ENCODE results near the gene OXA1L.
"Not testable (repeated sequence)": the region's sequence is repeated elsewhere in the genome, so short reads cannot be mapped to it uniquely, and the experiment has no call there.

OXA1L gene

DNA sequence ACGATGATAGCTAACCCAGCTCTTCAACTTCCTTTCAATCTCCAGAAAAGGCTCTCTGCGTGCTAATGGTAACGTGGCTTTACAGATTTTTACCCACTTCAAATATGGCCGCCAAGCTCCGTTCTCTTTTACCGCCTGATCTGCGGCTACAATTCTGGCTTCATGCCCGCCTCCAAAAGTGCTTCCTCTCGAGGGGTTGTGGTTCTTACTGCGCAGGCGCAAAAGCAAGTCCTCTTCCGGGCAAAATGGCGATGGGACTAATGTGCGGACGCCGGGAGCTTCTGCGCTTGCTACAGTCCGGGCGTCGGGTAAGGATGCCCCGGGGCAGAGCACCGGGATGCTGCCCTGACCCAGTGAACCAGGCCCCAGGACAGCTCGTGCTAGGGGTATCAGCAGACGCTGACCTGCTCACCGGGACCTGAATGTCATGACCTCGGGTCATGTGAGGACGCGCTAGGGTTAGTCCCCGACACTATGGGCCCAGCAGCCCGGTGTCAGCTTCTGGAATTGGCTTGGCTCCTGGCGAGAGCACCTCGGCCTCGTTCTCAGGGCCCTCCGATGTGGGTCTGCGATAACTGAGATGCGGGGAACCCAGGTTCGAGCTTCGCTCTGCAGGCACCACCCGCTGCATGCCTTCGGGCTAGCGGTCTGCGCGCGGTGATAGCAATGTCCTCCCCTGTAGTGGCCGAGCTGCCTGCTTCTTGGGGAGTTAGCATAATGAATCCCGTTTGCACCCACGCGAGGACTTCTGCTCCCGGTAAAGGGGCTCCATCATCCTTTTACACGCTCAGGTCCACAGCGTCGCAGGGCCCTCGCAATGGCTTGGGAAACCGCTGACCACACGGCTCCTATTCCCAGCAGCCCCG is at the start of gene OXA1L:
Gene OXA1L (plus strand): TSS at position 232 of the 866 bp plus-strand sequence. CDS start 14 bp downstream, at position 246.
- peak; percentile 93 to 95 for DNase-seq

DNA sequence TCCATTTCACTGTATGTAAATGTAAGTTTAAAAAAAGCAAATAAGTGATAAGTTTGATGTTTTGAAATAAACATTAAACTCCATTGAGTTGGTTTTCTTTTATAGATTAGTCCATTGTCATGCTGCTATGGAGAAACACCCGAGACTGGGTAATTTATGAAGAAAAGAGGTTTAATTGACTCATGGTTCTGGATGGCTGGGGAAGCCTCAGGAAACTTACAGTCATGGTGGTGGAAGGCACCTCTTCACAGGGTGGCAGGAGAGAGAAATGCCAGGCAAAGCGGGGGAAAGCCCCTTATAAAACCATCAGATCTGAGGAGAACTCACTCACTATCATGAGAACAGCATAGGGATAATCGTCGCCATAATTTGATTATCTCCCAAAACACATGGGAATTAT is 48.4 kb upstream of the OXA1L start:
- no peak for DNase-seq

DNA sequence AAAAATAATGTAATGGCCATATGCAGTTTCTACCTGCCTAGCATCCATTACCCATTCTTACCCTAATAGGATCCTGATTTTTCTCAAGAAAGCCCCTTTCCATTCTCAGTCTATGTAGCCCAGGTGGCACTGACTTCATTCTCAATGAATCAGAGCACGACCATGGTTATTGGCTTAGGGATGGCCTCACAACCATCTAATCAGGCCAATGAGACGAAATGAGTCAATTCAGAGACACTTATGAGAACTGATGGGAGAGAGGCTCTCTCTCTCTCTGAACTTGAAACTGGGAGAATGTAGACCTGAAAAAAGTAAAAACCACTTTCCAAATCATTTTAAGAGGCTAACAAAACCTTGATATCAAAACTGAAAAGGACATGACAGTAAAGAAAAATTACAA is 45.3 kb upstream of the OXA1L start:
- DNase-seq, result no peak

DNA sequence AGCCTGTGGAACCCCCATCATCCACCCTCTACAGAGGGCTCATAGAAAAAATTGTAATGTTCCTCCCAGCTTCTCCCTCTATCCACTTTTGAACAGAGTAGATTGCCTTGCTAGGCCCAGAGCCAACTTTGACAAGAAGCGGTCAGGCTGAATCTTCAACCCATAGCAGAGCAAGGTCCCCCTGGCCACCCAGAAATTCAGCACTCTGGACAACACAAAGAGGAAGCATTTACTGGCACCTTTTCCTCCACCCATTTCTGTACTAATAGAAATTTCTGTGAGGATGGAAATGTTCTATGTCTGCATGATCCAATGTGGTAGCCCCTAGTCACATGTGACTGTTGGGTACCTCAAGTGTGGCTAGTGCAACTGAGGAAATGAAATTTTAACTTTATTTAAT is 42.7 kb upstream of the OXA1L start:
- no peak for DNase-seq

DNA sequence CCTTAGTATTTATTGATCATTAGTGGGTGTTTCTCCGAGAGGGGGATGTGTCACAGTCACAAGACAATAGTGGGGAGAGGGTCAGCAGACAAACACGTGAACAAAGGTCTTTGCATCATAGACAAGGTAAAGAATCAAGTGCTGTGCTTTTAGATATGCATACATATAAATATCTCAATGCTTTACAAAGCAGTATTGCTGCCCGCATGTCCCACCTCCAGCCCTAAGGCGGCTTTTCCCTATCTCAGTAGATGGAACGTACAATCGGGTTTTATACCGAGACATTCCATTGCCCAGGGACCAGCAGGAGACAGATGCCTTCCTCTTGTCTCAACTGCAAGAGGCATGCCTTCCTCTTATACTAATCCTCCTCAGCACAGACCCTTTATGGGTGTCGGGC is 41.6 kb upstream of the OXA1L start:
- DNase-seq, result not testable (repeated sequence)

DNA sequence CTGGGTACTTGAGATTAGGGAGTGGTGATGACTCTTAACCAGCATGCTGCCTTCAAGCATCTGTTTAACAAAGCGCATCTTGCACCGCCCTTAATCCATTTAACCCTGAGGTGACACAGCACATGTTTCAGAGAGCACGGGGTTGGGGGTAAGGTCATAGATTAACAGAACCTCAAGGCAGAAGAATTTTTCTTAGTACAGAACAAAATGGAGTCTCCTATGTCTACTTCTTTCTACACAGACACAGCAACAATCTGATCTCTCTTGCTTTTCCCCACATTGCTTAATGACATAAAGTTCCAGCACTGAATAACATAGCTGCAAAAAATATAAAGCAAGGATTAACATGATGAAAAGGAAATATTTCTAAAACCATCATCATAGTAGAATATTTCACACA is 41.1 kb upstream of the OXA1L start:
- not testable (repeated sequence) for DNase-seq

DNA sequence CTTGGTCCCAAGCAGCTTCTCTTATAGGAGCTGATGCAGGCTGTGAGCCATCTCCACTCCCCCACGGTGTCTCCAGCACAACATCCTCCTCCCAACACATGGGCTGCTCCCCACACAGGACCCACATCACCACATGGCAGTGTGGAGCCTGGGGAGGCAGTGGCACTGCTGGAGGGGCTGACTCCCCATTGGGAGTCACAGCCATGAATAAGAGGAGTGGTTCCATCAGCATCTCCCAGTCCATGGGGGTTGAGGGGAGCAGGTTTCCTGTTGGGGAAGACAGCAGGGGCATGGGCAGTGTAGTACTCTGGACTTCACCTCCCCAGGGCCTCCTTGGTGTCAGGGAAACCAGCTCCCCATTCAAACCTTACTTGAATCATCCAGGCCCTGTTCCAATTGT is 40.5 kb upstream of the OXA1L start:
- DNase-seq, result no peak

DNA sequence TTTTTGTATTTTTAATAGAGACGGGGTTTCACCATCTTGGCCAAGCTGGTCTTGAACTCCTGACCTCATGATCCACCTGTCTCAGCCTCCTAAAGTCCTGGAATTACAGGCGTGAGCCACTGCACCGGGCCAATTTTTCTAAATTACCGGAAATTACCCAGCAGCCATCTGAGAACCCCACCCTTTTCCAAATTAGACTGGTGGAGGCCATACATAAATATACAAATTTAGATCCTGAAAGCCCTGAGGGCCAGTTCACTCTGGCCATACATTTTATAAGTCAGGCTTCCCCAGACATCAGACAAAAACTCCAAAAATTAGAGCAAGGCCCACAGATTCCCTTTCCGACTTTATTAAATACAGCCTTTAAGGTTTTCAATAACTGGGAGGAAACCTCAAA is 34.4 kb upstream of the OXA1L start:
- not testable (repeated sequence) for DNase-seq

DNA sequence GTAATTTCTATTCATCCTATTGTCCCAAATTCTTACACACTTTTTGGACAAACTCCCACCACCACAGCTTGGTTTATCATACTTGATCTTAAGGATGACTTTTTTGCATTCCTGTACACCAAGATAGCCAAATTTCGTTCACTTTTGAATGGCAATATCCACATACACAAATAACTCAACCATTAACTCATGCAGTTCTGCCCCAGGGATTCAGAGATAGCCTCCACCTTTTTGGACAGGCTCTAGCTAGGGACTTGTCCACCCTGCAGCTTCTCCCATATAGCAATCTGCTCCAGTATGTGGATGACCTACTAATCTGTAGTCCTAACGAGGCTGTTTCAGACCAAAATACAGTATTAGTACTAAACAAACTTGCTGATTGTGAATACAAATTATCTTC is 32.7 kb upstream of the OXA1L start:
- no peak for DNase-seq

DNA sequence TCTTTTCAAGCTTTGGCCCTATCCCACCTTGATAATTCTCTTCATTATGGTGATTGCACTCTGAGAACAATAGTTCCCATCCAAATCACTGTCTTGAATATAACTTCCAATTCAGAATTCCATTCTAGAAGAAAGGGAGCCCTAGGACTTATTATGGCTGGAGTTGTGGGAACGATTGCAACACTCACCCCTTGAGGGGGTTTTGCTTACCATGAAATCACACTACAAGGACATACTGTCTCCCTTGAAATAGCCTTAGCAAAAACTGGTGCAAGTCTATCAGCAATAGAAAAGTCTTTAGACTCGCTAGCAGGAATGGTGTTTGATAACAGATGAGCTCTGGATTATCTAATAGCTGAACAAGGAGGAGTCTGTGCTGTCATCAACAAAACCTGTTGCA is 31.4 kb upstream of the OXA1L start:
- no peak for DNase-seq

DNA sequence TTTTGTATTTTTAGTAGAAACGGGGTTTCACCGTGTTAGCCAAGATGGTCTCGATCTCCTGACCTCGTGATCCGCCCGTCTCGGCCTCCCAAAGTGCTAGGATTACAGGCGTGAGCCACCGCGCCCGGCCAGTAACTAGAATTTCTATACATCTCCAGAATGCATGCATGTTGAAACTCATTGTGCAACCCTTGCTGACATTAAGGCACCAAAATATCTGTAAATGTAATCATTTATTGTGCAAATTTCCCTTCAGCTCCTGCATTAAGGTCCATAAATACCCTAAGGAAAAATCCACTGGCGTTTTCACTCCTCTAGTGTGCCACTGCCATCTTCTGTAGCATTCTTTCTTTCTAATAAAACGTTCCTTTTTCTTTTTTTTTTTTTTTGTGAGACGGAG is 30.1 kb upstream of the OXA1L start:
- DNase-seq, result not testable (repeated sequence)

DNA sequence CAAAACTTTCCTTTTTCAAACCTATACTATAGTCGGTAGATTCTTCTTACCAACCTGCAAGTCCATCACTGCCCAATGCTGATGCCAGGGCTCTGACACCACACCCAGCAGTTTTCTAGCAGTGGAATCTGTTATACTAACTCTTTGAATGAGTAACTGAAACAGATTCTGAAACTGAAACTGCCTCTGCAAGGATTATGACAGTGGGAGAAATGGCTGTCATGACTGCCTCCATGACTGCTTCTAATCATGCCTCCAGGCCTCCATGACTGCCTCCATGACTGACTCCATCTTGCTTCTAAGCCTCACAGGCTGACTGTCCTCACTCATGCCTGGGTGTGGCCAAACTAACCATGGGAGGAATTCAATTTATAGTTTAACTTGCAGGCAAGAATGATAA is 29.4 kb upstream of the OXA1L start:
- DNase-seq, result peak; percentile 32 to 58

DNA sequence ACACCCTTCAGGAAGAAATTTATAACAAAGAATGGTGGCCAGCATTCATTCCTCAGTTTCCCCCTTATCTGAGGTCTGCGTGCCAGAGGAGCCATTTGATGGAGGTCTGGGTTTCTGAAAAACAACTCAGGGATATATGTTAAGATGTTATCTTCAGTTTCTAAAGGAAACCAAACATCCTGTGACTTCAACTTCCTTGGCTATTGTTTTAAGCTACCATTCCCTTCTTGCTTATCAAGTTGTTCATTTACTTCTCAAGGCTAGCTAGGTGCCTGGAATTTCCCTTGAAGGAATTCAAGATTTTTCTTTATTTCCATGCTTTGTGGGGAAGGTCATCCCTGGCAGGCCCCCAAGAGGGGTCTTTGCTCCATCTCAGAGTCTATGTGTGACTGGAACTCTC is 27.1 kb upstream of the OXA1L start:
- DNase-seq, result no peak

DNA sequence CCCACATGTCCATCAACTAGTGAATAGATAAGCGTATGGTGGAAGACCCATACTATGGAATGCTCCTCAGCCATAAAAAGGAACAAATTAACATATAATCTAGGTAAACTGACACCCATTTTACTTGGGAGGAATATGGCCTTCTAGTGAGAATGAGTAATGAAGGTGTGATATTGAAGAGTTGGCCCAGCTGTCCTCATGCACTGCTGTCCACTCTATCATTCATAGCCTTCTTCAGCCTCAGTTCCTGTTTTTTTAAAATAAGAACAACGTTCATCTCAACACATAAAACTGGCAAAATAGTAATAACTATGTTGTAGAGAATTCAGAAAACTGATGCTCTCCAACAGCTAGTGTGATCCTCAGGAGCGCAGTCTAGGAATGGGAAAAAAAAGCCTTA is 26.5 kb upstream of the OXA1L start:
- DNase-seq, result no peak

DNA sequence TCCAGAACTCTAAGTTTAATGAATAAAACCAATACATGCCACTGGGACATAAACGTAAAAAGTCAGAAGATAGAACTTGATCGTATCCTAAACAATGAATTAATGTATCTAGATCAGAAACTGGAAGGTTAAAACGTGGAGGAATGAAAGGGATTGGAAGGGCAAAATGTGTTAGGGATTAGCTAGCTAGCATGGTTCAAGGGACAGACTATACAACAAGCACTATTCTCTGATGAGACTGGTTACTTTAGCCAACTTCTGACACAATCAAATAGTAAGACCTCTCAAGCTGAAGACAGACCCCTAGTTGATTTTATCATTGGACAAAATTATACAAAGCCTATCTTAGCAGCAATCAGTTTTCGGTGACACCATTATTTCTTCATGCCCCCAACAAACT is 18.7 kb upstream of the OXA1L start:
- DNase-seq, result no peak

DNA sequence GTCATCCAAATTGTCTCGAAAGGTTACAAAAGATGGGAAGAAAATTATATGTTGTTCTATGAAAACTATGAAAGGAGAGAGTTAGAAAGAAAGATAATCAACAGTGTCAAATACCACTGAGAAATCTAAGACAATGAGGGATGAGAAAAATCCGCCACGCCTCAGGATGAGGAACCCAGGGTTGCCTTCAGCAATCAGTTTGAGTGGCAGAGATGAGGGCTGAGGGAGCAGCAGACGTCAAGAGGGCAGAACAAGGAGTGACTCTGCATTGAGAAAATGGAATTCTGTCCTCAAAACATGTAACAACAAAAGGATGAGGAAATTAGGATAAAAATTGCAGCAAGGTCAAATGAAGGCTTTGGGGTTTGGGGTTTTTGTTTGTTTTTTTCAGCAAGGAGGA is 18.3 kb upstream of the OXA1L start:
- DNase-seq, result no peak

DNA sequence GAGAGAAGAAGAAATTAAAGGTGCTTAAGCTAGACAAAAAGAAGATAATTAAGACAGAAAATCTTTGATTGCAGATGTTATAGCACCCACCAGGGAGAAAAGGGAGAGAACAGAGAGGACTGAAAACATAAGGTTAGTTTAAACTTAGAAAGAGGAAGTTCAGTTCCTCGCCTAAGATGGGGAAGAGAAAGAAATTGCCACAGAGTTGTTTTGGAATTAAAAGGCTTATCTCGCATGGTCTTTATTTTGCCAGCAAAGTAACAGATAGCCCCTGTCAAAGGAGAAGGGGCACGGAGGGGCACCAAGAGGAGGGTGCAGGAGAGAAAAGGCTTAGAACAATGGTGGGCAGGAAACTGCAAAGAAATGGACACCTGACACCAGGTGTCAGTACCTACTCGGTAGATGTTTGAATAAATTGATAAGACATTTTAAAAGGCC is 17.8 kb upstream of the OXA1L start:
- no peak for DNase-seq

DNA sequence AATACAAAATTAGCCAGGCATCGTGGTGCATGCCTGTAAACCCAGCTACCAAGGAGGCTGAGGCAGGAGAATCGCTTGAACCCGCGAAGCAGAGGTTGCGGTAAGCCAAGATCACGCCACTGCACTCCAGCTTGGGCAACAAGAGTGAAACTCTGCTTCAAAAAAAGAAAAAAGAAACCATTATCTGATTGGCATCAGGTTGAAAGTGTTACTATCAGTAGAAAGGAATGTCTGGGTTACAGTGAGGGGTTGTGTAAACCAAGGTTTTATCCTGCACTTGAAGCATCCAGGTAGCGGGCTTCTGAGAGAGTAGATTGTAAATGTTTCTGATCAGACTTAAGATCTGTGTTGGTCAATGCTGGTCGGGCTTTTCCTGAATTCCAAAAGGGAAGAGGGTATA is 14.1 kb upstream of the OXA1L start:
- DNase-seq, result peak in 1 of 2 experiments; percentile 9

DNA sequence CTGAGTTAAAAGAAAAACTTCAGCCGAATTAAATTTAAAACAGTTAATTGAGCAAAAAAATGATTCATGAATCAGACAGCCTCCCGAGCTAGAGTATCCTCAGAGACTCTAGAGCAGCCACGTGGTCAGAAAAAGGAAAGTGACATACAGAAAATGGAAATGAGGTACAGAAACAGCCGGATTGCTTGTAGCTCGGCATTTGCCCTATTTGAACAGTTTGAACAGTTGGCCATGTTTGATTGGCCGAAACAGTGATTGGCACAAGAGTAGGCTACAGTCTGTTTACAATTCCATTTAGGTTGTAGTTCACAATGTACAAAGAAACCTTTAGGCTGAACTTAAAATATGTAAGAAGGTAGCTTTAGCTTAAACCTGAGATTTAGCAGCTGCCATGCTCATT is 12.9 kb upstream of the OXA1L start:
- no peak for DNase-seq

DNA sequence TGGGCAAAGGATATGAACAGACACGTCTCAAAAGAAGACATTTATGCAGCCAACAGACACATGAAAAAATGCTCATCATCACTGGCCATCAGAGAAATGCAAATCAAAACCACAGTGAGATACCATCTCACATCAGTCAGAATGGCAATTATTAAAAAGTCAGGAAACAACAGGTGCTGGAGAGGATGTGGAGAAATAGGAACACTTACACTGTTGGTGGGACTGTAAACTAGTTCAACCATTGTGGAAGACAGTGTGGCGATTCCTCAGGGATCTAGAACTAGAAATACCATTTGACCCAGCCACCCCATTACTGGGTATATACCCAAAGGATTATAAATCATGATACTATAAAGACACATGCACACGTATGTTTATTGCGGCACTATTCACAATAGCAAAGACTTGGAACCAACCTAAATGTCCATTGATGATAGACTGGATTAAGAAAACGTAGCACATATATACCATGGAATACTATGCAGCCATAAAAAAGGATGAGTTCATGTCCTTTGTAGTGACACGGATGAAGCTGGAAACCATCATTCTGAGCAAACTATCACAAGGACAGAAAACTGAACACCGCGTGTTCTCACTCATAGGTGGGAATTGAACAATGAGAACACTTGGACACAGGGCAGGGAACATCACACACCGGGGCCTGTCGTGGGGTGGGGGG is 8.4 kb upstream of the OXA1L start:
- DNase-seq, result not testable (repeated sequence)

DNA sequence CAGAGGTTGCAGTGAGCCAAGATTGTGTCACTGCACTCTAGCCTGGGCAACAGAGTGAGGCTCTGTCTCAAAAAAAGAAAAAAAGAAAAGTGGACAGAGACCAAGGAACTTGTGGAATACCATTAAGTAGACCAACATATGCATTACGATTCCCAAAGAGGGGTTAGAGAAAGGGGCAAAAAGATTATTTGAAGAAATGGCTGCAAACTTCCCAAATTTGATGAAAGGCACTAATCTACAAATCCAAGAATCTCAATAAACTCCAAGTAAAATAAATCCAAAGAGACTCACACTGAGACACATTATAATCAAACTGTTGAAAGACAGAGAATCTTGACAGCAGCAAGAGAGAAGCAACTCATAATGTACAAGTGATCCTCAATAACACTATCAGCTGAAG is 4.8 kb upstream of the OXA1L start:
- no peak for DNase-seq

DNA sequence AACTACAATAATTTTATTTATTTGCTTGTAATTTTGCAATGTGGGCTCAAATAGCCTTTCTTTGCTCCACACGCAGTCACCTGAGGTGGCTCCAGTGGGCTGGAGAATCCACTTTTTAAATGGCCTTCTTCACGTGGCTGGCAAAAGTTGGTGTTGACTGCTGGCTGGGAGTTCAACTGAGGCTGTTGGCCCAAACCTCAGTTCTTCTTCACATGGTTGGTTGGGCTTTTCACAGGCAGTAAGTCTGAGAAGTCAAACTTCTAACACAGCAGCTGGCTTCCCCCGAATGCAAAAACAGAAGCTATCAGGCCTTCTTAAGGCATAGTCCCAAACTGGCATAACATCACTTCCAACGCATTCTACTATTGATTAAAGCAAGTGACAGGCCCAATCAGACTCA is 2.1 kb upstream of the OXA1L start:
- DNase-seq, result no peak

DNA sequence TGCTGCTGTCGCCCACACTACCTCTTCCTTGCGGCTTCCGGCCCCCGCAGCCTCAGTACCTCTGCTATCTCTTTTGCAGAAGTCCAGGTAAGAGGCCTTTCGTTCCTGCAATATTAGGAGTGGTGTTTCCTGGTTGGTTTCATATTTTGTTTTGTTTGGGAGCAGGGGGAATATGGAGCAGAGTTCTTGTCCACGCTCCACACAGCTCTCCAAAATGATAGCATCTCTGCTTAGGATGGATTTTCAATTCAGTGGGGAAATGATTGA is 768 bp downstream of the OXA1L start:
- DNase-seq, result no peak

DNA sequence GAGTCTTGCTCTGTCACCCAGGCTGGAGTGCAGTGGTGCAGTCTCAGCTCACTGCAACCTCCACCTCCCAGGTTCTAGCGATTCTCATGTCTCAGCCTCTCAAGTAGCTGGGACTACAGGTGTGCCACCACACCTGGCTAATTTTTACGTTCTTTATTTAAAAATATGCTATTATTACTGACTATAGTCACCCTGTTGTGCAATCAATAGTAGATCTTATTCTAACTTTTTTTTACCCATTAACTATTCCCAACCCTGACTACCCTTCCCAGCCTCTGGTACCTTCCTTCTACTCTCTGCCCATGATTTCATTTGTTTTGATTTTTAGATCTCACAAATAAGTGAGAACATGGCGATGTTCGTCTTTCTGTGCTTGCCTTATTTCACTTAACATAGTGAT is 2.5 kb downstream of the OXA1L start:
- DNase-seq, result no peak

DNA sequence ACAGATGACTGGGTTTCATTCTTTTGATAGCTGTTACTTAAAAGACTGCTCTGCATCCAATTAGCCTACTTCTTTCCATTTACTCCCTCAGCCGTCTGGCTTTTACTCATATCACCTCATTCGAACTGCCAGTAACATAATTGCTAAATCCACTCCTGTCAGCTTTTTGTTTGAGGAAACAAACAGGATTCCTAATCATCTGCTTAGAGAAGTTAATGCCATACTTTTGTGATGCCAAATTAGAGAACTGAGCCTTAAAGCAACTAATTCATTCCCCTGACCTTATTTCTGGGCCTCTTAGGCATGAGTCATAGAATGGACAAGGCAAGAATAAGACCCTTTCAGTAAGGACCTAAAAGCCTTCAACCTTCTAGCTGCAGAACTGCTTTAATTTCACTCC is 2.9 kb downstream of the OXA1L start:
- no peak for DNase-seq

Data from activated CD4-positive, alpha-beta T cell treated with anti-CD3 and anti-CD28 coated beads, Interleukin-2, amount 50 U/mL, for 48 hours (primary cell).